Osteocyte (in vitro differentiated cells): ENCODE measurements around the gene XRCC1. TPM values are rescaled to one million over a fixed set of nuclear protein-coding genes. Genes with fewer than 3 reads are reported as not detected.

ENCODE experiments used
- DNase-seq: peaks from one replicate; pipeline ENCODE4 v3.0.0; 2021; ENCODE audit warnings: mixed read lengths; ENCODE audit not compliant: unreplicated experiment; ENCODE audit errors: extremely low spot score
- H3K27ac Mint-ChIP-seq: one replicate; pipeline ENCODE4 v1.8.0; 2021; ENCODE audit warnings: mild to moderate bottlenecking, mixed read lengths; ENCODE audit not compliant: unreplicated experiment
- H3K27me3 Mint-ChIP-seq: one replicate; pipeline ENCODE4 v1.8.0; 2021; ENCODE audit warnings: mixed read lengths; ENCODE audit not compliant: unreplicated experiment
- H3K36me3 Mint-ChIP-seq: one replicate; pipeline ENCODE4 v1.8.0; 2021; ENCODE audit warnings: mixed read lengths; ENCODE audit not compliant: unreplicated experiment
- H3K4me1 Mint-ChIP-seq: one replicate; pipeline ENCODE4 v1.8.0; 2021; ENCODE audit warnings: mixed read lengths; ENCODE audit not compliant: unreplicated experiment
- H3K4me3 Mint-ChIP-seq: one replicate; pipeline ENCODE4 v1.8.0; 2021; ENCODE audit warnings: mild to moderate bottlenecking, moderate library complexity, mixed read lengths; ENCODE audit not compliant: unreplicated experiment
- H3K9me3 Mint-ChIP-seq: one replicate; pipeline ENCODE4 v1.8.0; 2021; ENCODE audit warnings: mixed read lengths; ENCODE audit not compliant: unreplicated experiment
- CTCF ChIP-seq: fragments of 200-600 bp; sonication (generic); IDR thresholded peaks from 2 replicates; pipeline ENCODE4 v1.5.0; 2021; ENCODE audit warnings: antibody characterized with exemption, mild to moderate bottlenecking, moderate library complexity
- total RNA-seq: library from RNA; stranded (reverse); gene quantifications from 2 replicates; pipeline ENCODE4 v1.2.1, GENCODE V29; 2021

Gene XRCC1
- total RNA-seq, 1 donor from 2014 or later = 43.2 TPM

GRCh38 chr19:43612374-43612773 is 37.0 kb upstream of the XRCC1 start:
- Mint-ChIP-seq H3K27ac (no peak overlapping the region), H3K4me3 (no peak overlapping the region)

GRCh38 chr19:43611788-43612187 is 36.5 kb upstream of the XRCC1 start, which contains the start of gene SRRM5:
Gene SRRM5 (plus strand): TSS chr19:43612088. CDS start chr19:43612122, 34 bp downstream.
- peak within 1 kb of the TSS; percentile 56 for H3K27ac Mint-ChIP-seq
- no peaks in the 10 kb centered on the region for H3K27me3 Mint-ChIP-seq
- H3K4me3 Mint-ChIP-seq = no peak within 1 kb of the TSS
- TF ChIP-seq CTCF = no peak
- H3K9me3 Mint-ChIP-seq = no peaks in the 10 kb centered on the region
- H3K4me1 Mint-ChIP-seq = peaks cover 18% of the 10 kb centered on the region
- DNase-seq = no peak
- peaks cover 33% of the 10 kb centered on the region for H3K36me3 Mint-ChIP-seq

More at GRCh38 chr19:43612374-43612773, 37.0 kb upstream of the XRCC1 start:
- Mint-ChIP-seq H3K27me3 (no peaks in the 10 kb centered on the region), H3K4me1 (peaks cover 18% of the 10 kb centered on the region), H3K9me3 (no peaks in the 10 kb centered on the region), H3K36me3 (peaks cover 32% of the 10 kb centered on the region)
- TF ChIP-seq CTCF = no peak
- no peak for DNase-seq

- Mint-ChIP-seq H3K4me1 (peaks cover 15% of the 10 kb centered on the region), H3K27me3 (no peaks in the 10 kb centered on the region), H3K36me3 (peaks cover 35% of the 10 kb centered on the region), H3K27ac (peak overlapping the region; percentile 56), H3K9me3 (no peaks in the 10 kb centered on the region), H3K4me3 (no peak overlapping the region)
- TF ChIP-seq CTCF = no peak
- DNase-seq = no peak
Measured at GRCh38 chr19:43610493-43610892, 35.2 kb upstream of the XRCC1 start.

GRCh38 chr19:43609872-43610271 is 34.5 kb upstream of the XRCC1 start:
- Mint-ChIP-seq H3K4me3 (no peak overlapping the region), H3K9me3 (no peaks in the 10 kb centered on the region), H3K27ac (no peak overlapping the region), H3K27me3 (no peaks in the 10 kb centered on the region), H3K36me3 (peaks cover 35% of the 10 kb centered on the region), H3K4me1 (peaks cover 15% of the 10 kb centered on the region)
- no peak for DNase-seq
- no peak for TF ChIP-seq CTCF

GRCh38 chr19:43607238-43608205 is 32.2 kb upstream of the XRCC1 start:
- H3K4me1 Mint-ChIP-seq = peaks cover 15% of the 10 kb centered on the region
- no peak overlapping the region for H3K27ac Mint-ChIP-seq
- no peak for DNase-seq
- H3K36me3 Mint-ChIP-seq = peaks cover 18% of the 10 kb centered on the region
- H3K9me3 Mint-ChIP-seq = no peaks in the 10 kb centered on the region
- TF ChIP-seq CTCF = no peak
- no peak overlapping the region for H3K4me3 Mint-ChIP-seq
- no peaks in the 10 kb centered on the region for H3K27me3 Mint-ChIP-seq
